Anterior cingulate cortex (tissue), 58 donors: ENCODE results near the gene VPS41.
"Not testable (repeated sequence)": the region's sequence is repeated elsewhere in the genome, so short reads cannot be mapped to it uniquely, and the experiment has no call there.

ENCODE experiments used
- DNase-seq, 58 donors: peaks; one replicate each; lab custom pipeline; 2025; lab: John Stamatoyannopoulos, UW

VPS41 gene

DNA sequence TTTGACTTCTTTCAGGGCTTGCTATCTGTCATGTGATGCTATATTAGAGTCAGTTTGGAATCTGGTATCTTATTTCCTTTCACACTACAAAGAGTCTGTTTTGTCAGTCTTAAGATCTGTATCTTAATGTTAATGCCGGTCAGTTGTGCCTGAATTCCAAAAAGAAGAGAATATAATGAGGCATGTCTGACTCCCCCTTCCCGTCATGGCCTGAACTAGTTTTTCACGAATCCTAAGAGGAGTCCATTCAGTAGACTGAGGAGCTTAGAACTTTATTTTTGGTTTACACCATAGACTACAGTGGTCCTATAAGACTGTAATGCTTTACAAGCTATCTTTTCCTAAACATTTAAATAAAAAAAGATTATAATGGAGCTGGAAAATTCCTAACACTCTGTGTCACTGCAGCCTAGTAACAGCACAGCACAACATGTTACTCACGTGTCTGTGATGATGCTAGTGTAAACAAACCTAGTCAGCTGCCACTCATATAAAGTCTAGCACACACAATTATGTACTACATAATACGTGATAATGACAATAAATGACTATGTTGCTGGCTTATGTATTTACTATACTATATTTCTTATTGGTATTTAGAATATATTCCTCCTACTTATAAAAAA is 50.6 kb downstream of the VPS41 start:
- DNase-seq = no peak

DNA sequence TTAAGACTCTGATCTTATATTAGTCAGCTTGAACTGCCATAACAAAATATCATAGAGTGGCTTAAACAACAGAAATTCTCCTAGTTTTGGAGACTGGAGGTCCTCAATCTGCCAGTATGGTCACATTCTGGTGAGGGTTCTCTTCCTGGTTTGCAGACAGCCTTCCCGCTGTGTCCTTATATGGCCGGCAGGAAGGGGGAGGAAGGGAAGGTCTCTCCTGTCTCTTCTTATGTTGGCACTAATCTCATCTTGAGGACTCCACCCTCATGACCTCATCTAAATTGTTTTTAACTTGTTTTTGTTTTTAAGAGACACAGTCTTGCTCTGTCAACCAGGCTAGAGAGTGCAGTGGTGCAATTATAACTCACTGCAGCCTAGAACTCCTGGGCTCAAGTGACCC is 53.1 kb downstream of the VPS41 start:
- DNase-seq = no peak

DNA sequence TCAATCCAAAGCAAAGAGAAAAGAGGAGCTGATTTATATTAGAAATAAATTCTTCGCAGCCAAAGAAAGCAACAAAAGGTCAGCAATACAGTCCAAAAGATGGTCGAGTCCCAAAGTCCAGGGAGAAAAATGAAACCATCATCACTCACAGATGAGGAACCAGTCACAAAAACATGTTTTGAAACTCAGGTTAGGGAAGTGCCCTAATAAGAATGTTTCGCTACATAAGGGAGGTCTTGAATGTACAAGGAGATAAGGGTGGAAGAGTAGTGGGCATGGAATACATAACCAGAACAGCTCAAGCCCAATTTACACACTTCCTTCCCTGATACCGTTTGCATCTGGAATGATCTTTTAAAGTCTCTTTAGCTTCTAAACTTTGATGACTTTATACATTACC is 53.6 kb downstream of the VPS41 start:
- DNase-seq = no peak

DNA sequence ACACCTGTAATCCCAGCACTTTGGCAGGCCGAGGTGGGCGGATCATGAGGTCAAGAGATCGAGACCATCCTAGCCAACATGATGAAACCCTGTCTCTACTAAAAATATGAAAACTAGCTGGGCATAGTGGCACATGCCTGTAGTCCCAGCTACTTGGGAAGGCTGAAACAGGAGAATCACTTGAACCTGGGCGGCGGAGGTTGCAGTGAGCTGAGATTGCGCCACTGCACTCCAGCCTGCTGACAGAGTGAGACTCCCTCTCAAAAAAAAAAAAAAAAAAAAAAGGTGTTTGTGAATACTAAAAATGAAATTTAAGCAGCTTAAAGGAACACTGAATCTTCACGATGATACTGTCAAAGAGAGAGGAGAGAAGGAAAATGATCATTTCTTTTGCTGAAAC is 54.0 kb downstream of the VPS41 start:
- DNase-seq = not testable (repeated sequence)

DNA sequence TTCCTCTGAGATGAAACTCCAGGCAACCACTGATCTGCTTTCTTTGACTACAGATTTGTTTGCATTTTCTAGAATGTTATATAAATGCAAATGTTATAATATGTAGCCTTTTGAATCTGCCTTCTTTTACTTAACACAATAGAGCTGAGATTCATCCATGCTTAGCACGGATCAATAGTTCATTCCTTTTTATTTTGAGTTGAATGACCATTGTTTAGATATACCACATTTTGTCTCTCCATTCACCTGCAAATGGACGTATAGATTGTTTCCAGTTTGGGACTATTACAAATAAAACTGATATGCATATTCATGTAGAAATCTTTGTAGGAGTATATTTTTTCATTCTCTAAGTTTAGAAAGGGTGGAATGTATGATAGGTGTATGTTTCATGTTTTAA is 57.7 kb downstream of the VPS41 start:
- no peak for DNase-seq

DNA sequence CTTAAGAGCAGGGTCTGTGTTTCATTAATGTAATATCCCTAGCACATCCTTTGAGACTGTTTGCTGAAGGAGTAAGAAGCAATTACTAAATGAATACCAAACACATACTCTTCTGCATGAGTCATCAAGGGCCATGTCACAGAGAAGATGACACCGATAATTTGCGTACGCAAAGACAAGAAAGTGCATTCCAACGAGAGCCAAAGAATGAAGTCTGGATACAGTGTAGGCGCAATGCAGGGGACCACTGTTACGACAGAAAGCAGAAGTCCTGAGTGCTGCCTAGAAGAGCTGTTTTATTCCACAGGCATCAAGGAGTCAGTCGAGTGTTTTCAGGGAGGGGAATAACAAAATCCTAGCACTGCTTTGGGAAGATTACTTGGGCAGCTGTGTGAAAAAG is 62.7 kb downstream of the VPS41 start:
- no peak for DNase-seq

DNA sequence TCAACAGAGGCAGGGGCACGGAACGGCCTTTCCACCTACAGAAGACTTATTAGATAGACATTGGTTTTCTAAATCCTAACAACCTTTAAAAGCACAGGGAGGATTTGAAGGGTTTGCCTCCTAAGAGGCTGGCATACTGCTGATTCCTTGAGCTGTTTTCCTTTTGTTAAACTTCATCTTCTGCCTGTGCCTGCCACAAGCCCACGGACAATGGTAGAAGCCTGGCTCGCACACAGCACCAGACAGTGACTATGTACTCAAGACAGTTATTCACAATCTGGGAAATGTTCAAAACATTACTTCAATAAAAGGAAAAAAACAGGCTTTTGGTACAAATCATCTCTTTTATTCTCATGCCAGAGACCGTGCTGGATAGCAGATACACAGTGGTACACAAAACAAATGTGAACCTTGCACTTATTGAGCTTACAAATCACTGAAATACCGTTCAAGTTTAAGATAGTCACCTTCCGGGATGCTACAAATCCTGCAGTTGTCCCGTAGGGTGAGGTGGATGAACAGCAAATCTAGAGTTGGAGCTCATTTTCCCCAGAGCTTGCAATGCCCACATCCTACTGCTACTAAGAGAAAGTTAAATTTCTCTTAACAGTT is 63.9 kb downstream of the VPS41 start:
- DNase-seq = peak in 6 of 58 donors; percentile 4 to 17 (median 13)

DNA sequence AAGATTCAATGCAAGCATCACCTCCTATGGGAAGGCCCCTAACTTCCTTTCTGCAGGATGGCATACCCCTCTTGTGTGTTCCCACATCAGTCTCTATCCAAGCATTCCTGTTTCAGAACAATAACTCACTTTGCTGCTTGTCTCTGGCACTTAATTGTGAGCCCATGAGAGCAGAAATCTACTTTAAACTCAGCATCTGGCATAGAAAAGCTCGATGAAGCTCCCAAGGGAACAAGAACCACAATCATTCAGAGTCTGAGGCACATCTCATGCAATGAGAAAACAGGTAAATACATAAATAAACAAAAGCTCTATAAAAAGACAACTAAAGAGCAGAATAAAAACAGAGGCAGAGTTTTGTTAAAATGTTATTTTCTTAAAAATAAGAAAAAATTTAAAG is 66.2 kb downstream of the VPS41 start:
- DNase-seq = no peak

DNA sequence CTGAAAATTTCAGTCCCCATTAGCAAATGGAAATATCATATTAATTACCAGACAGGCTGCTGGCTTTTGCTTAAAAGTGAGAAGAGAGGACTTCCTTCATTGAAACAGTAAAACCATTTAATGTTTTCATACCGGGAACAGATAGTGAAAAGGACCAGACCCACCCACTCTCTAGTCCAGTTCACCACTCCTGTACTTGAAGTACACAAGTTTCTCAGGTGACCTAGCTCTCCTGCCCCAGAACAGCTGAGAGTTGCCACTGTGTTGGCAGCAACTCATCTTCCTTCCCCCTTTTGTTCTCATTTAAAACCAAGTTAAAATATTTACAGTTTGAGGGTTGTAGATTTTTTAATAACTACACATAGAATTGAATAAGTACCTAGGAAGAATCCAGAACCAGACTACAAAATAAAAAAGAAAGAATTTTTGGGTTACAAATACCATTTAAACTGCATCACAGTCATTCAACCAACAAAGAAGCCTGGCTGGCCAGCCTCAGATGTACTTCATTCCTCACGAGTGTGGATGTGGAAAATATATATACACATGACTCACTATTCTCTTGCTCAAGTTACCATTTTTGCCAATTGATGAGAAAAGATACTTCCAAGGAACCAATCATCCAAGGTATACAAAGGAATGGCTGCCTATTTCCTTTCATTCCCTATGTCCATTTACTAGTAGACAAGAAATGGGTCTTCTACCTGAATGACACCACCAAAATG is 68.1 kb downstream of the VPS41 start:
- DNase-seq = no peak

DNA sequence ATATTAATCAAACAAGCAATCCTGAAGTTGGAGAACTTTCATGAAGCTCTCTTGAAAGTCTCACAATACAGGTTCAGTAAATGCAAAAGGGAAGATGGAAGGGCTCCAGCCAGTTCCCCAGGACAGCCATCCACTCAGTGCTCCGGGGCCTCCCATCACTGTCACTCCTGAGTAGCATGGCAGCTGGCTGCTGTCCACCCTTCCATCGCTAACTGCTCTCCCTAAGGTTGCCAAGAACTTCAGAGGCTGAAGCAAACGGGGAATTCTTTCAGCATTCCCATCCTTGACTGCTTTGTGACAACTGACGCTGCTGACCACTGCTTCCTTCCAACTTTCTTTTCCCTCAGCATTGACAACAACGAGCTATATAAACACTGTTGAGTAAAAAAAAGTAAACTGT is 69.1 kb downstream of the VPS41 start:
- DNase-seq = peak in 10 of 58 donors; percentile 4 to 33 (median 12)

DNA sequence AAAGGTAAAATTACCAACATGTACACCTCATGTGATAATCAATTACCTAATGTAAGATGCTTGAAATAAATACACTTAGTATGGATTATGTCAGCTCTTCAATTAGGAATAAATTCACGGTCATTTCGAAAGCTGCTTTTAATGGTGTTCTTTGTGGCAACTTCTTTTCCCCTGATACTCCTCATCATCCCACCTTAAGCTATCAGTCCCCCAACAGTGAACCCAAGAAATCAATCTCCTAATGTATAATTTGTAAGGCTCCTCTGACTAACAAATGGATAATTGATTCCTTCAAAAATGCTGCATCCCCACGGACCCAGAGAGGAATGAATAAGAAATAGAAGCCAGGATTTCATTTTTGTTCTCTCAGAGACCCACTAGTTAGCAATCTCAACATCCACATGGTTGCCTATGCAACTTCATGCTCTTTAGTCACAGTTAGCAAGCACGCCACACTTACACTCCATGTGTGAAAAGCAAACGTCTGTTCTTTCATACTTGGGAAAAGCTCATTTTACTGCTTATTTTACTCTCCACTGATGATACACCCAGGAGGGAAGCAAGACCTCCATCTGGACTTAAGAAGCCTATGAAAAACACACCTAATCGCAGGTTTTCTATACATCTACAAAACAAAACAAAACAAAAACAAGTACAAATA is 70.1 kb downstream of the VPS41 start:
- peak in 4 of 58 donors; percentile 7 to 39 (median 14) for DNase-seq

DNA sequence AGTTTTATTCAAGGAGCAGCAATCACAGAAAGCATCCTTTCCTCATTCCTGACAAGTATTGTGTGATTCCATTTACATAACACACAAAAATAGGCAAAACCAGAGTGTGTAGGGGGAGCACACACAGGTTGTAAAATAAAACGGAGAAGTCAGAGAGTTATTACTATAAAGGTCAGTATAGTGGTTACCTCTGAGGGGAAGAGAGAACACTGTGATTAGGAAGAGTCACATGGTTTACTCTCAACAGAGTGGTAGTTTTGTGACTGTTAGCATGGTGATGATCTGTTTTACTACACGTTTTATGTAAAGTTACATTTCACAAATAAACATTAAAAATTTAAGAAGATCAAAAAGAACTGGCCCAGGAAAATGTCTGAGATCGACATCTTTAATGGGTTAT is 74.6 kb downstream of the VPS41 start:
- no peak for DNase-seq

DNA sequence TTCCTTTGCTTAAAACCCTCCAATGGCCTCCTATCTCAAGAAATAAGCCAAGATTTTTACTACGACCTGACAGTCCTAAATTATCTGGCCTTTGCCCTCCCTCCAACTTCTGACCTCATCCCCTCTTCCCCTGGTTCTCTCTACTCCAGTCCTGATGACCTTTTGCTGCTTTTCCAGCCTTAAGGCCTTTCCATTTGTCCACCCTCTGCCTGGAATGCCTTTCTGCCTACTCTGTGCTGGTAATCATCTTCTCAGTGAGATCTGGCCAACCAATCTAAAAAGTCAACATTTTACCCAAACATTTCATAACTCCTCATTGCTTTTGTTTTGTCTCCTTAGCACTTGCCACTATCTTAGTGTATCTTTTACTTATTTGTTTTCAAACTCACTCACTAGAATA is 75.7 kb downstream of the VPS41 start:
- no peak for DNase-seq

DNA sequence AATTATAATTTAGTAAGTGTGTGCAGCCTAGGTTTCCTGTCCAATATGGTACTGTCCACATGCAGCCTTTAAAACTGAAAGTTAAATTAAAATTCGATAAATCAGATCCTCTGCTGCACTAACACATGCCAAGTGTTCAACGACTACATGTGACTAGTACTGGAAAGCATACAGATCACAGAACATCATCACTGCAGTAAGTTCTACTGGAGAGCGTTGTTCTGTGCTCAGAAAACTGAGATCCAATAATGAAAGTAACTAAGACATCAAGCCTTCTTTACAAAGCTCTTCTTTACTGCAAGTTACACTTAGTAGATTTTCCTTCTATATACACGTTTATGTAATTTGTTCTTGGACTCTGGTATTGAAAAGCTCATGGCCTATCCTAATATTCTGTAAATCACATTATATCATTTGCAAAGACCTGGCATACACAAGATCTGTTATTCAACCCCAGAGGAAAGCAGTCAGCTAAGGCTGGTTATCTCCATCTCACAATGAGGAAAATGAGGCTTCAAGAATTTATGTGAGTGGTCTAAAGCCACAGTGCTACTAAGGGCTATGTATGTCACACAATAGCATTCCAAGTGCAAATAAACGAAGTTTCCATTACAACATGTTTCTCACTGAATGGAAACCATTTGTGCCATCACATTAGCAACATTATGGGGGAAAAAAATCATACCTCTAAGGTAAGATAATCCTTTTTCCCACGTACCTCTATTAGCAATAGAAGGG is 77.6 kb downstream of the VPS41 start:
- peak in 2 of 58 donors; percentile 1 to 37 for DNase-seq

DNA sequence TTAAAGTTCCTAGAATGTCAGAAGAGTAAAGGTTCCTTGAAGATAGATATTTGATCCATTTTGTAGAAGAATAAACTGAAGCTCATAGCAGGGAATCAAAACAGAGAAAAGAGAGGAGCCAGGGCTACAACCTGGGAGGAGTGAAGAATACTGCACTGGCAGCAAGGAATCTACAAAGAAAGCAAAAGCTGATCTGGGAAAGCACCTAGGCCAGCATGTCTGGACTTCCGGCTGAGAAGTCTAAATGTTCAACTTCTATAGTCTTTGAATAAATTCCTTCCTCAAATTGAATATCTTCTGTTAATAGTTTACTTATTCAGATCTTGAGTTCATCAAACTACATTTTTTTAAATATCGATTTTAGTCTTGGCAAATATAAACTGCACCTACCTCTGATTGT is 78.2 kb downstream of the VPS41 start:
- no peak for DNase-seq

DNA sequence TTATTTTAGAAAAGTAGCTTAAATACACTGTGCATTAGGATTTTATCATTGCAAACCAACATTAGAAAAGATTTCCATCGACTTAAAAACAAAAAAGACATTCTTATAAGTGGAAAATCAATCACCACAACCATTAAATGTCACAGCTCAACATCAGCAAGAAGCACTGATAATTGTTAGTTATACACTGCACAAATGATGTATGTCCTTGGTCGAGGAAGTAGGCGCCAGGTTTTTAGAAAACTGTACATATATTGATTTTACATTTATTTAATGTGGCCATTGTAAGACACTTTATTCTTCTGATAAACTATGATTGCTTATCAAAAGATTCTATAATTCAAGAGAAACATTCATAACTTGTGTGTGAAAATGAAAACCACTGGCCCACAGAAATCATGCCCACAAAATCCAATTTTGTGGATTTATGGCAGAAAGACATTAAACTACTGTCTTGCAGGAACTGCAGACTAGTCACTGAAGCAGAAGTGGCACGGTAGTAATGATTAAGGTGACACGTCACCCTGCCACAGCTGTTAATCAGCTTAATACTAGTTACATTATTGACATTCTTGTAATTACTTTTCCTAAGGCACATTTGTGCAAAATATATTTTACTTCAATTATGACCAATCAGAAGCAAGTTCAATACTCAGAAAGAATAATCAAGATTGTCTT is 79.4 kb downstream of the VPS41 start:
- no peak for DNase-seq

DNA sequence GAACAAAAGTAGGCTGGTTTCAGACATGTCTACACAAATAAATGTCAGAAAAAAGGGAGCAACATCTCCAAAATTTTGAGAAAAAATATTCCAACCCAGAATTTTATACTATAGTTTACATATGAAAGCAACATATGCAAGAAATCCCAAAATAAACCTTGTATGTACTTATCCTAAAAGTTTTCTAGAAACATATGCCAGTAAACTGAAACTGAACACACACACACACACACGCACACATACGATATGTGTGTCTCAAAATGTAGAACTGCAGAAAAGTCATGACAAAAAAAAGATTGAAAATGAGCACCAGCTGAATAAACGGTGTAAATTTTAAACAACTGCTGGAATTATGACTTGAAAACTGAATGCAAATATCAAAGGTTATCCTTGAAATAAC is 81.0 kb downstream of the VPS41 start:
- no peak for DNase-seq

DNA sequence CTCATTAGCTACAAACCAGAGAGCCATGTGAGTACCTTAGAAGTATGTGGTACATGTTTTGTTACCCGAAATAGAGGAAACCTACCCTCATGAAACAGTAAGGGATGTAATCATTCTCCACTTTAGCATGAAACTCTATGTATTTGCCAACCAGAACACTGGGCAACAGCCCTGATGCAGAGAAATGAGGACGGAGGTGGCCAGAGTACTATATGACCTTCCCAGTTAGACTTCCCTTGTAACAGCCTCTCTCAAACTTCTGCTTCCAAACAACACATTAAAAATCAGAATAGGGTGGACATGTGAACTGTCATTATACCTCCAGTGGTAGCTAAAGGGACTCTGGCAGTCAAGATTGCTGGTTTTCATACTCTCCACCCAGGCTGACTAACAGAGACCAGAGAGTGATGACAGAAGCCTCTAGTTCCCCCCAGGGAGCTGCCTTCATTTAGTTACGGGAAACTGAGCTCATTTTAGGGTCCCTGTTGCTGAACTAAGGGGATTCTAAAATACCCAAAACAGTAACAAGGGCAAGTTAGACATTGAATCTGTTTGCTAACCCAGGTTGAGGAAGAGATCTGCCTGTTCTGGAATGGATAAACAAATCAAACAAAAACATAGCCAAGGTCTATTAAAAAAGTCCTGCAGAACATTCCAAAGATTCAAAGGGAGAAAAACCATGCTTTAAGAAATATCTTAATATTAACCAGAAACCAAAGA is 83.1 kb downstream of the VPS41 start:
- DNase-seq = no peak

DNA sequence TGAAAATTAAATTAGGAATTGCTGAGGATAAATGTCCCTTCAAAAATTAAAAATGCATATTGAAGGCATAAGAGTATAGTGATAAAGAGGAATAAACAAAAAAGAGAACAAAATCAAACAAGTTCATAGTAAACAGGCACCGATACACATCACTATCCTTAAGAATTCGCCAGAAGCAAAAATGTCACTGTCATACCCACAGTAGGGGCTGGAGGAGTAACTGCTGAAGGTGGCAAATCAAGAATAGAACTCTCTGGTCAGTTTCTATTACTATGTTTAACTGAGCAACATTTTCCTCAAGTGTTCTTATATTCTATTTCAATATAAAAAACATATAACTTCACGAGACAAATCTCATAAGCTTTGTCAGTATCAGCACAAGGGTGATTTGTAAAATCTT is 84.0 kb downstream of the VPS41 start:
- no peak for DNase-seq

DNA sequence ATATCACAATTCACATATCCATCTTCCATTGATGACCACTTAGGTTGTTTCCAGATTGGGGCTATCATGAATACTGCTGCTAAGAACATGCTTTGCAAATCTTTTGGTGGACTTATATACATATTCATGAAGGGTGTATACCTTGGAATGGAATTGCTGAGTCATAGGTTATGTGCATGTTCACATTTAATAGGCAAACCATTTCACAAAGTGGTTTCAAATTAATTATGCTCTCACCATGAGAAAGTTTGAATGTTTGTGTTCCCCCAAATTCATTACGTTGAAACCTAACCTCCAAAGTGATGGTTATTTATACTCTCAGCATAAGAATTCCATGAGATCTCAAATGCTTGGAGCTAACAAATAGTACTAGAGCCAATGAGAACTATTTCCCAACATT is 86.4 kb downstream of the VPS41 start:
- DNase-seq = no peak
